WERI-Rb-1 (cell line): ENCODE measurements around the gene PNMA8C.
A peak's percentile ranks its signal among the peaks of the same experiment; 100 is the strongest.

Source experiments
- DNase-seq: peaks from one replicate; pipeline ENCODE4 v3.0.0-alpha.2; 2020
- H3K27ac ChIP-seq: fragments of 250-450 bp; sonication (Bioruptor Pico); 2 replicates; pipeline ENCODE4 v1.5.1; 2020; ENCODE audit warnings: mild to moderate bottlenecking, moderate library complexity
- H3K27me3 ChIP-seq: fragments of 250-450 bp; sonication (Bioruptor Pico); 2 replicates; pipeline ENCODE4 v1.5.1; 2021; ENCODE audit warnings: mild to moderate bottlenecking, low read depth, moderate library complexity; ENCODE audit not compliant: insufficient read depth, severe bottlenecking
- H3K36me3 ChIP-seq: fragments of 250-450 bp; sonication (Bioruptor Pico); 2 replicates; pipeline ENCODE4 v1.5.1; 2020; ENCODE audit warnings: mild to moderate bottlenecking, moderate library complexity
- H3K4me3 ChIP-seq: 2 replicates; pipeline ENCODE4 v1.5.1; 2011; ENCODE audit warnings: low read depth, mild to moderate bottlenecking, control low read depth, low read length
- H3K9me3 ChIP-seq: fragments of 250-450 bp; sonication (Bioruptor Pico); 2 replicates; pipeline ENCODE4 v1.5.1; 2021; ENCODE audit warnings: mild to moderate bottlenecking, moderate library complexity; ENCODE audit not compliant: severe bottlenecking
- TF ChIP-seq, protein P1 (sequence below): IDR thresholded peaks from 2 replicates; pipeline ENCODE4 v1.5.1; 2011; ENCODE audit warnings: low read depth, mild to moderate bottlenecking, control low read depth, inconsistent platforms, low read length

PNMA8C gene

GRCh38 chr19:46412650-46413261 lies 16.0 kb downstream of the PNMA8C start:
- no peak for DNase-seq
- no peaks in the 10 kb centered on the region for H3K36me3 ChIP-seq
- no peak overlapping the region for H3K27ac ChIP-seq
- no peaks in the 10 kb centered on the region for H3K27me3 ChIP-seq
- TF ChIP-seq, protein P1, sequence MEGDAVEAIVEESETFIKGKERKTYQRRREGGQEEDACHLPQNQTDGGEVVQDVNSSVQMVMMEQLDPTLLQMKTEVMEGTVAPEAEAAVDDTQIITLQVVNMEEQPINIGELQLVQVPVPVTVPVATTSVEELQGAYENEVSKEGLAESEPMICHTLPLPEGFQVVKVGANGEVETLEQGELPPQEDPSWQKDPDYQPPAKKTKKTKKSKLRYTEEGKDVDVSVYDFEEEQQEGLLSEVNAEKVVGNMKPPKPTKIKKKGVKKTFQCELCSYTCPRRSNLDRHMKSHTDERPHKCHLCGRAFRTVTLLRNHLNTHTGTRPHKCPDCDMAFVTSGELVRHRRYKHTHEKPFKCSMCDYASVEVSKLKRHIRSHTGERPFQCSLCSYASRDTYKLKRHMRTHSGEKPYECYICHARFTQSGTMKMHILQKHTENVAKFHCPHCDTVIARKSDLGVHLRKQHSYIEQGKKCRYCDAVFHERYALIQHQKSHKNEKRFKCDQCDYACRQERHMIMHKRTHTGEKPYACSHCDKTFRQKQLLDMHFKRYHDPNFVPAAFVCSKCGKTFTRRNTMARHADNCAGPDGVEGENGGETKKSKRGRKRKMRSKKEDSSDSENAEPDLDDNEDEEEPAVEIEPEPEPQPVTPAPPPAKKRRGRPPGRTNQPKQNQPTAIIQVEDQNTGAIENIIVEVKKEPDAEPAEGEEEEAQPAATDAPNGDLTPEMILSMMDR, result no peak
- no peaks in the 10 kb centered on the region for H3K9me3 ChIP-seq
- H3K4me3 ChIP-seq, result no peak overlapping the region

DNA sequence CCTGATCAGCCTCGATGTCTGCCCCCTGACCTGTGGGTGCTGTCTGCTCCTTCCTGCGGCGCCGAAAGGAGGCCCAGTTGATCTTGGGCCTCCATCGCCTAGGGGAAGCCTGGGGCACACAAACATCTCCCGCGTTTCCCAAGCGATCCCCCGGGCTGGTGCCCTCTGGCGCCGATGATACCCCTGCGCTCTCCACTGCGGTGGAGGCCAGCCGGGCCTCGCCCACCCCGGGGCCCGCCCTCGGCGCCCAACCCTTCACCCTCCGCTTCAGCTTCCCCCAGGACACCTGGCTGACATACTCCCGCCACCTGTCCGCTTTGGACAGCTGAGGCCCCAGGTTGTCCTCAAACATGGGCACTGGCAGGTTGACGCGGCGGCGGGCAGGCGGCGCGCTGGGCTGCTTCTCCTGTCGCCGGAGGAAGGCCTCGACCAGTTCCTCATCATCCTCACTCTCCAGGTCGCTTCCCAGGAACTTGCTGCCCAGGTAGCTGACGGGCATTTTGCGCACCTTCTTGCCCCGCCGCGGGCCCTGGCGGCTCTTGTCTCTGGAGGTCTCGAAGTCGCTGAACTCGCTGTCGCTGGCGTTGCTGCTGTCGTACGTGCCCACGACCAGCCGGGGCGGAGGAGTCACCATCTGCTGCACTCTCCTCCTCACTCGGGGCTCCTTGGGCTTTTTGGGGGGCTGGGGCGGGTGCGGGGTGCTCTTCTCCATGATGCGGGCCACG lies 16.6 kb downstream of the PNMA8C start:
- Histone ChIP-seq H3K36me3 (no peaks in the 10 kb centered on the region), H3K4me3 (no peak overlapping the region), H3K27ac (no peak overlapping the region), H3K9me3 (no peaks in the 10 kb centered on the region), H3K27me3 (no peaks in the 10 kb centered on the region)
- no peak for DNase-seq
- TF ChIP-seq, protein P1, result no peak

GRCh38 chr19:46411088-46411924 lies 17.4 kb downstream of the PNMA8C start:
- Histone ChIP-seq H3K27ac (no peak overlapping the region), H3K9me3 (no peaks in the 10 kb centered on the region), H3K4me3 (no peak overlapping the region), H3K27me3 (no peaks in the 10 kb centered on the region), H3K36me3 (no peaks in the 10 kb centered on the region)
- TF ChIP-seq, protein P1, result no peak
- no peak for DNase-seq

GRCh38 chr19:46410205-46411087 lies 18.3 kb downstream of the PNMA8C start:
- Histone ChIP-seq H3K36me3 (no peaks in the 10 kb centered on the region), H3K27ac (no peak overlapping the region), H3K27me3 (no peaks in the 10 kb centered on the region), H3K4me3 (no peak overlapping the region), H3K9me3 (no peaks in the 10 kb centered on the region)
- DNase-seq, result no peak
- TF ChIP-seq, protein P1, result no peak

DNA sequence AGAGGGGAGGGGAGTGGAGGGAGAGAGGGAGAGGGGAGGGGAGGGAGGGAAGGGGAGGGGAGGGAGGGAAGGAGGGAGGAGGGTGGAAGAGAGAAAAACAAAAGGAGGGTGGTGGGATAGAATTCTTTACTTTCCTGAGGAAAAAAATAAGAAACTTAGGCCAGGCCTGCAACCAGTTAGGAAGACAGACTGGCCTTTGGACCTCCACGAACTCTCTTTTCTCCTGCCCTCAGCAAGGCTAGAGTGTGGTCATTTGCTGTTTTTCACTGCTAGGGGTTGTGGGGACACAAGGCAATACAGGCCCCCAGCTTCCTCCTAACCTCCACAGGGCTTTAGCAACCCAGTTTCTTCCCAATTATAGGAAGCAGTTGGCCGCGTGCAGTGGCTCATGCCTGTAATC lies 19.5 kb downstream of the PNMA8C start:
- no peaks in the 10 kb centered on the region for H3K36me3 ChIP-seq
- no peak for DNase-seq
- no peak overlapping the region for H3K4me3 ChIP-seq
- H3K27me3 ChIP-seq, result no peaks in the 10 kb centered on the region
- peak overlapping the region; percentile 31; the same call in 1 of the 2 replicates for H3K27ac ChIP-seq
- TF ChIP-seq, protein P1, result no peak
- H3K9me3 ChIP-seq, result no peaks in the 10 kb centered on the region
